Ovary (tissue), 9 donors: ENCODE data around the gene NUDC. TPM values are rescaled to one million over a fixed set of nuclear protein-coding genes. Genes with fewer than 3 reads are reported as not detected.
A peak's percentile ranks its signal among the peaks of the same experiment; 100 is the strongest.

ENCODE experiments used
- DNase-seq, 5 donors: peaks; one replicate each; pipeline ENCODE4 v3.0.0-alpha.2; 2019 to 2020
- H3K27ac ChIP-seq, 2 donors: fragments of 200-600 bp; one replicate each; pipeline versions ENCODE4 v1.5.1 to v1.8.0; 2019 to 2022
- H3K27me3 ChIP-seq: fragments of 200-600 bp; one replicate; pipeline ENCODE4 v1.8.0; 2022
- H3K36me3 ChIP-seq: fragments of 200-600 bp; sonication (generic); one replicate; pipeline ENCODE4 v1.5.1; 2019
- H3K4me1 ChIP-seq: one replicate; pipeline ENCODE4 v1.8.1; 2013; ENCODE audit warnings: mild to moderate bottlenecking, moderate library complexity; ENCODE audit not compliant: insufficient read depth
- H3K4me3 ChIP-seq: fragments of 200-600 bp; sonication (generic); one replicate; pipeline ENCODE4 v1.5.1; 2017
- H3K9me3 ChIP-seq, 2 donors: fragments of 200-600 bp in 1 of 2; sonication (generic) in 1 of 2; one replicate each; pipeline versions ENCODE4 v1.5.1 to v1.8.1; 2013 to 2019; ENCODE audit warnings: mild to moderate bottlenecking in 1 of 2, moderate library complexity in 1 of 2
- CTCF ChIP-seq, 3 donors: fragments of 450-650 bp in 2 of 3; fragments of 200-600 bp in 1 of 3; IDR thresholded peaks; one replicate each; pipeline versions ENCODE4 v1.5.1 to v1.8.0; 2016 to 2022; ENCODE audit warnings: antibody characterized with exemption in 3 of 3, mild to moderate bottlenecking in 1 of 3
- EP300 ChIP-seq: sonication (generic); formaldehyde crosslinking; IDR thresholded peaks from one replicate; pipeline ENCODE4 v1.6.1; 2017; ENCODE audit warnings: antibody characterized with exemption
- POLR2A ChIP-seq: fragments of 450-650 bp; IDR thresholded peaks from one replicate; pipeline ENCODE4 v1.6.1; 2017; ENCODE audit warnings: antibody characterized with exemption, mild to moderate bottlenecking, moderate library complexity
- WGBS, 3 donors: extraction: QIAGEN DNeasy Blood & Tissue Kit in 1 of 3; methylation state at CpG; one replicate each; pipeline versions ENCODE4 v1.1.5 to v1.1.7; 2013 to 2017; 5-methylcytosine and 5-hydroxymethylcytosine counted together
- intact Hi-C, 4 donors: fragments of 100-400 bp; cut with DNase I; formaldehyde crosslinking; loops; one replicate each; pipeline versions ENCODE4 v1.11.0 to v1.15.1; 2022 to 2023
- polyA plus RNA-seq, 2 donors: library from polyadenylated mRNA; stranded (reverse); fragments of 200-250 nt in 1 of 2; fragments of 350-450 nt in 1 of 2; fragmentation: Illumina TruSeq in 1 of 2; extraction: RNeasy Lipid Tissue Mini Kit (QIAGEN cat#74804) in 1 of 2; gene quantifications; one replicate each; pipeline ENCODE4 v1.2.3, GENCODE V29; 2013 to 2014
- total RNA-seq, 7 donors: library from RNA; depleted of rRNA in 2 of 7; stranded (reverse); fragments of >200 nt in 2 of 7; fragmentation: NEBNext Ultra II Directional in 3 of 7; extraction: Animal tissue kit (Norgen Biotek cat#: 25700) in 3 of 7; gene quantifications; one replicate each; pipeline versions ENCODE4 v1.1.0 to v1.2.4, GENCODE V29; 2016 to 2023
- donor health status: DM: no; HTN: no; CAD: no; lungs with moderate emphysema.
- donor health status: DM: no; HTN: no; CAD: no.
- donor health status: Bipolar disorder and iron deficiency.
- donor health status: DM: yes; HTN: yes; CAD: no.
- donor health status: DM: no; HTN: no; CAD: no.
- donor health status: DM: yes; HTN: yes; CAD: no.

Gene NUDC
- total and polyA plus RNA-seq, 9 donors, result 32.8 to 76.7 (median 57.6) TPM

GRCh38 chr1:26960625-26960966 lies 39.1 kb downstream of the NUDC start:
- TF ChIP-seq CTCF (IDR thresholded peaks at IDR 0.05) (no peak), EP300 (no peak), POLR2A (no peak)
- H3K36me3 ChIP-seq, result no peaks in the 10 kb centered on the region
- no peaks in the 10 kb centered on the region for H3K9me3 ChIP-seq
- intact Hi-C loops, result no loop called here
- H3K27ac ChIP-seq, result no peak overlapping the region
- H3K27me3 ChIP-seq, result no peaks in the 10 kb centered on the region
- H3K4me1 ChIP-seq, result peaks cover 4% of the 10 kb centered on the region
- H3K4me3 ChIP-seq, result peak overlapping the region; percentile 24
- DNase-seq, result no peak
- WGBS, 3 donors, result 4 to 9% (median 7%) methylated on average over 3 of the region's 3 CpGs

DNA sequence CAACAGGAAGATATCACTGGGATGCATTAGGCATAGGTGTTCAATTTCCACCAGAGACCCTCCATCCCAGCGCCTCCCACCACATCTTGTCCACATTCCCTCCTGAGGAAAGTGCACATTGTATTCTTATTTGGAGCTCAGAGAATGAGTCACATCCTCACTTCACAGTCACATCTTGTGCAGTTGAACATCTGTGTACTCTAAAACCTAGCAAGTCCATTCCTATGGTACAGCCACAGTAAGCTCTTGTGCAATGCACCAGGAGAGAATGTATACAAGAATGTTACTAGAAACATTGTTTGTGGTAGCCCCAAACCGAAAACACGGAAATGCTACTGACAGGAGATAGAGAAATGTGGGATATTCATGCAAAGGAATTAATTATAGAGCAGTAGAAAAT lies 40.3 kb downstream of the NUDC start:
- H3K27me3 ChIP-seq, result no peaks in the 10 kb centered on the region
- no peak for DNase-seq
- no peak overlapping the region for H3K4me3 ChIP-seq
- no peak for TF ChIP-seq POLR2A
- H3K36me3 ChIP-seq, result no peaks in the 10 kb centered on the region
- no peaks in the 10 kb centered on the region for H3K9me3 ChIP-seq
- 43 to 53% (median 44%) methylated on average over 3 of the region's 3 CpGs for WGBS, 3 donors
- peaks cover 4% of the 10 kb centered on the region for H3K4me1 ChIP-seq
- no peak overlapping the region for H3K27ac ChIP-seq
- intact Hi-C loops, result no loop called here

GRCh38 chr1:26965213-26965612 lies 43.7 kb downstream of the NUDC start:
- Histone ChIP-seq H3K27me3 (no peaks in the 10 kb centered on the region), H3K4me3 (no peak overlapping the region), H3K9me3 (no peaks in the 10 kb centered on the region), H3K27ac (no peak overlapping the region), H3K36me3 (no peaks in the 10 kb centered on the region), H3K4me1 (peaks cover 2% of the 10 kb centered on the region)
- intact Hi-C loops, result no loop called here
- DNase-seq, result no peak
- 85 to 89% (median 85%) methylated on average over 6 of the region's 6 CpGs for WGBS, 3 donors
- TF ChIP-seq EP300 (no peak), CTCF (IDR thresholded peaks at IDR 0.05) (no peak), POLR2A (no peak)

GRCh38 chr1:26965628-26966027 lies 44.1 kb downstream of the NUDC start:
- TF ChIP-seq CTCF (IDR thresholded peaks at IDR 0.05) (no peak), EP300 (no peak), POLR2A (no peak)
- Histone ChIP-seq H3K4me1 (no peaks in the 10 kb centered on the region), H3K9me3 (no peaks in the 10 kb centered on the region), H3K36me3 (no peaks in the 10 kb centered on the region), H3K27ac (no peak overlapping the region), H3K4me3 (no peak overlapping the region), H3K27me3 (no peaks in the 10 kb centered on the region)
- intact Hi-C loops, result no loop called here
- DNase-seq, result no peak
- WGBS, 3 donors, result 88 to 90% (median 89%) methylated on average over 9 of the region's 9 CpGs

GRCh38 chr1:26970810-26971209 lies 49.3 kb downstream of the NUDC start:
- Histone ChIP-seq H3K36me3 (no peaks in the 10 kb centered on the region), H3K9me3 (no peaks in the 10 kb centered on the region), H3K4me1 (no peaks in the 10 kb centered on the region), H3K27ac (no peak overlapping the region), H3K4me3 (no peak overlapping the region), H3K27me3 (no peaks in the 10 kb centered on the region)
- no peak for TF ChIP-seq EP300
- no peak for TF ChIP-seq POLR2A
- TF ChIP-seq CTCF (IDR thresholded peaks at IDR 0.05), result no peak
- 46 to 56% (median 49%) methylated on average over 7 of the region's 7 CpGs for WGBS, 3 donors
- intact Hi-C loops, result no loop called here
- DNase-seq, result no peak
